SK-N-SH treated with all-trans-retinoic acid at 6 μM for 48 hours (cell line): ENCODE measurements around the gene WWTR1.

Experiments
- ARNTL ChIP-seq: fragments of 450-650 bp; formaldehyde crosslinking; IDR thresholded peaks from 2 replicates; pipeline ENCODE4 v1.5.0; 2020; ENCODE audit warnings: low read depth, mild to moderate bottlenecking, moderate library complexity, borderline replicate concordance
- BACH2 ChIP-seq: fragments of 250-450 bp; sonication (Bioruptor Pico); IDR thresholded peaks from 2 replicates; pipeline ENCODE4 v1.9.0; 2021; ENCODE audit warnings: mild to moderate bottlenecking, borderline replicate concordance
- ESRRG ChIP-seq: fragments of 250-450 bp; sonication (Bioruptor Pico); IDR thresholded peaks from 2 replicates; pipeline ENCODE4 v1.6.1; 2021; ENCODE audit warnings: mild to moderate bottlenecking
- OSR1 ChIP-seq: fragments of 250-450 bp; sonication (Bioruptor Pico); IDR thresholded peaks from 2 replicates; pipeline ENCODE4 v1.8.0; 2022; ENCODE audit warnings: moderate library complexity, mild to moderate bottlenecking, inconsistent platforms
- PPARA ChIP-seq: fragments of 250-450 bp; sonication (Bioruptor Pico); IDR thresholded peaks from 2 replicates; pipeline ENCODE4 v1.5.0; 2020; ENCODE audit warnings: mild to moderate bottlenecking, borderline replicate concordance
- TCF4 ChIP-seq: fragments of 250-450 bp; sonication (Bioruptor Pico); IDR thresholded peaks from 2 replicates; pipeline ENCODE4 v1.8.0; 2021; ENCODE audit warnings: mild to moderate bottlenecking, moderate library complexity, borderline replicate concordance
- ZC3H10 ChIP-seq: fragments of 250-450 bp; sonication (Bioruptor Pico); IDR thresholded peaks from 2 replicates; pipeline ENCODE4 v1.5.1; 2021; ENCODE audit warnings: mild to moderate bottlenecking, moderate library complexity
- ZFP3 ChIP-seq: fragments of 250-450 bp; sonication (Bioruptor Pico); IDR thresholded peaks from 2 replicates; pipeline ENCODE4 v1.5.0; 2020; ENCODE audit warnings: mild to moderate bottlenecking, moderate library complexity
- ZNF8 ChIP-seq: fragments of 450-650 bp; formaldehyde crosslinking; IDR thresholded peaks from 2 replicates; pipeline ENCODE4 v1.5.0; 2020; ENCODE audit warnings: mild to moderate bottlenecking, moderate library complexity
- TF ChIP-seq, protein P1 (sequence below): fragments of 250-450 bp; sonication (Bioruptor Pico); IDR thresholded peaks from 2 replicates; pipeline ENCODE4 v1.8.0; 2020; ENCODE audit warnings: mild to moderate bottlenecking, moderate library complexity, borderline replicate concordance
- TF ChIP-seq, protein P2 (sequence below): fragments of 250-450 bp; sonication (Bioruptor Pico); IDR thresholded peaks from 2 replicates; pipeline ENCODE4 v1.5.1; 2020; ENCODE audit warnings: low read depth, mild to moderate bottlenecking, moderate library complexity
- TF ChIP-seq, protein P3 (sequence below): fragments of 250-450 bp; sonication (Bioruptor Pico); IDR thresholded peaks from 2 replicates; pipeline ENCODE4 v1.5.0; 2020; ENCODE audit warnings: mild to moderate bottlenecking, moderate library complexity
- TF ChIP-seq, protein P4 (sequence below): fragments of 250-450 bp; sonication (Bioruptor Pico); IDR thresholded peaks from 2 replicates; pipeline ENCODE4 v1.5.1; 2021; ENCODE audit warnings: mild to moderate bottlenecking, moderate library complexity
- TF ChIP-seq, protein P5 (sequence below): fragments of 250-450 bp; sonication (Bioruptor Pico); IDR thresholded peaks from 2 replicates; pipeline ENCODE4 v1.8.0; 2021; ENCODE audit warnings: low read depth, mild to moderate bottlenecking, moderate library complexity, borderline replicate concordance

DNA sequence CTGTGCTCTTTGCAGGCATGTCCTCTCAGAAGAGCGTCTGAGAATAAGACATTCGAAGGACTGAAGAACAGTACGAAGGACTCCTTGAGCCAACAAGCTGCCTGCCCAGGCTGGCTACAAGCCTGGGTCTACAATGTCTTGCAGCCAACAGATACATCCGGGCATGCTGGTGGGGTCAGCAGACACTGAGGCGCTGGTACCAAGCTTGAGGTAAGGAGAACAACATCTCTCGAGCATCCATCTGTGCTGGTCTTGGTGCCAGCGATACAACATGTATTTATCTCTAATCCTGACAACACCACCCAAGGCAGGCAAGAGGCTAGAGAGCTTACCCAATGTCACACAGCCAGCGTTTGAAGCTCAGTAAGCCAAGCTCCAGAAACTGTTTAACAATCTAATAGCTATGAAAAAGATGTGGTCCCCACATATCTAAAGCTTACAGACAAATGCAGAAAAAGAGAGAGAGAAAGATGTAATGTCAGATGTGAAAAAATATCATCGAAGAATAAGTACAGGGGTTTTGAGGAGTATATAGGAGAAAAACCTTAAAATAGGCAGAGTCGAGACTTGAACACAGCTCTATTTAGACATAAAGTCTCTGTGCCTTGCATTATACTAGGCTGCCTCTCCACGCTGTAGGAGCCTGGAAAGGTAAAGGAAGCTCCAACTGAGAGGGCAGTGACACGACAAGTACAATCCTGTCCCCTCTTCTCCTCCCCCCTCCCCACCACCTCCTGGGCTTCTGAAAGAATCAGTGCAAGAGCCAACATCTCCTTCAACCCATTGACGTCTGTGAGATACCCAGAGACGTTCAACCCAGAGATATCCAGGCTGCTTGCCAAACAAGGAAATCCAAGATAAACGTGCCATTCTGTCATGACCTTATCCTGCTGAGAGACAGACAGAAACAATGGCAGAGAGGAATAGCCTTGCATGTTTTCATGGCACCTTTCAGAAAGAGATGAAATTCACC lies 39.4 kb downstream of the WWTR1 start:
- TF ChIP-seq ARNTL (CRISPR knock-in tag) = no peak
- TF ChIP-seq, protein P1, sequence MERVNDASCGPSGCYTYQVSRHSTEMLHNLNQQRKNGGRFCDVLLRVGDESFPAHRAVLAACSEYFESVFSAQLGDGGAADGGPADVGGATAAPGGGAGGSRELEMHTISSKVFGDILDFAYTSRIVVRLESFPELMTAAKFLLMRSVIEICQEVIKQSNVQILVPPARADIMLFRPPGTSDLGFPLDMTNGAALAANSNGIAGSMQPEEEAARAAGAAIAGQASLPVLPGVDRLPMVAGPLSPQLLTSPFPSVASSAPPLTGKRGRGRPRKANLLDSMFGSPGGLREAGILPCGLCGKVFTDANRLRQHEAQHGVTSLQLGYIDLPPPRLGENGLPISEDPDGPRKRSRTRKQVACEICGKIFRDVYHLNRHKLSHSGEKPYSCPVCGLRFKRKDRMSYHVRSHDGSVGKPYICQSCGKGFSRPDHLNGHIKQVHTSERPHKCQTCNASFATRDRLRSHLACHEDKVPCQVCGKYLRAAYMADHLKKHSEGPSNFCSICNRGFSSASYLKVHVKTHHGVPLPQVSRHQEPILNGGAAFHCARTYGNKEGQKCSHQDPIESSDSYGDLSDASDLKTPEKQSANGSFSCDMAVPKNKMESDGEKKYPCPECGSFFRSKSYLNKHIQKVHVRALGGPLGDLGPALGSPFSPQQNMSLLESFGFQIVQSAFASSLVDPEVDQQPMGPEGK (CRISPR knock-in tag) = no peak
- TF ChIP-seq, protein P2, sequence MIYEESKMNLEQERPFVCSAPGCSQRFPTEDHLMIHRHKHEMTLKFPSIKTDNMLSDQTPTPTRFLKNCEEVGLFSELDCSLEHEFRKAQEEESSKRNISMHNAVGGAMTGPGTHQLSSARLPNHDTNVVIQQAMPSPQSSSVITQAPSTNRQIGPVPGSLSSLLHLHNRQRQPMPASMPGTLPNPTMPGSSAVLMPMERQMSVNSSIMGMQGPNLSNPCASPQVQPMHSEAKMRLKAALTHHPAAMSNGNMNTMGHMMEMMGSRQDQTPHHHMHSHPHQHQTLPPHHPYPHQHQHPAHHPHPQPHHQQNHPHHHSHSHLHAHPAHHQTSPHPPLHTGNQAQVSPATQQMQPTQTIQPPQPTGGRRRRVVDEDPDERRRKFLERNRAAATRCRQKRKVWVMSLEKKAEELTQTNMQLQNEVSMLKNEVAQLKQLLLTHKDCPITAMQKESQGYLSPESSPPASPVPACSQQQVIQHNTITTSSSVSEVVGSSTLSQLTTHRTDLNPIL (CRISPR knock-in tag) = no peak
- TF ChIP-seq ZNF8 (CRISPR knock-in tag) = no peak
- no peak for TF ChIP-seq ESRRG (CRISPR knock-in tag)
- no peak for TF ChIP-seq ZC3H10 (CRISPR knock-in tag)
- TF ChIP-seq PPARA (CRISPR knock-in tag) = no peak
- TF ChIP-seq, protein P3, sequence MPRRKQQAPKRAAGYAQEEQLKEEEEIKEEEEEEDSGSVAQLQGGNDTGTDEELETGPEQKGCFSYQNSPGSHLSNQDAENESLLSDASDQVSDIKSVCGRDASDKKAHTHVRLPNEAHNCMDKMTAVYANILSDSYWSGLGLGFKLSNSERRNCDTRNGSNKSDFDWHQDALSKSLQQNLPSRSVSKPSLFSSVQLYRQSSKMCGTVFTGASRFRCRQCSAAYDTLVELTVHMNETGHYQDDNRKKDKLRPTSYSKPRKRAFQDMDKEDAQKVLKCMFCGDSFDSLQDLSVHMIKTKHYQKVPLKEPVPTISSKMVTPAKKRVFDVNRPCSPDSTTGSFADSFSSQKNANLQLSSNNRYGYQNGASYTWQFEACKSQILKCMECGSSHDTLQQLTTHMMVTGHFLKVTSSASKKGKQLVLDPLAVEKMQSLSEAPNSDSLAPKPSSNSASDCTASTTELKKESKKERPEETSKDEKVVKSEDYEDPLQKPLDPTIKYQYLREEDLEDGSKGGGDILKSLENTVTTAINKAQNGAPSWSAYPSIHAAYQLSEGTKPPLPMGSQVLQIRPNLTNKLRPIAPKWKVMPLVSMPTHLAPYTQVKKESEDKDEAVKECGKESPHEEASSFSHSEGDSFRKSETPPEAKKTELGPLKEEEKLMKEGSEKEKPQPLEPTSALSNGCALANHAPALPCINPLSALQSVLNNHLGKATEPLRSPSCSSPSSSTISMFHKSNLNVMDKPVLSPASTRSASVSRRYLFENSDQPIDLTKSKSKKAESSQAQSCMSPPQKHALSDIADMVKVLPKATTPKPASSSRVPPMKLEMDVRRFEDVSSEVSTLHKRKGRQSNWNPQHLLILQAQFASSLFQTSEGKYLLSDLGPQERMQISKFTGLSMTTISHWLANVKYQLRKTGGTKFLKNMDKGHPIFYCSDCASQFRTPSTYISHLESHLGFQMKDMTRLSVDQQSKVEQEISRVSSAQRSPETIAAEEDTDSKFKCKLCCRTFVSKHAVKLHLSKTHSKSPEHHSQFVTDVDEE (CRISPR knock-in tag) = no peak
- TF ChIP-seq ZFP3 (CRISPR knock-in tag) = peak; percentile 94
- TF ChIP-seq OSR1 = no peak
- TF ChIP-seq BACH2 = no peak
- no peak for TF ChIP-seq TCF4 (CRISPR knock-in tag)
- TF ChIP-seq, protein P4, sequence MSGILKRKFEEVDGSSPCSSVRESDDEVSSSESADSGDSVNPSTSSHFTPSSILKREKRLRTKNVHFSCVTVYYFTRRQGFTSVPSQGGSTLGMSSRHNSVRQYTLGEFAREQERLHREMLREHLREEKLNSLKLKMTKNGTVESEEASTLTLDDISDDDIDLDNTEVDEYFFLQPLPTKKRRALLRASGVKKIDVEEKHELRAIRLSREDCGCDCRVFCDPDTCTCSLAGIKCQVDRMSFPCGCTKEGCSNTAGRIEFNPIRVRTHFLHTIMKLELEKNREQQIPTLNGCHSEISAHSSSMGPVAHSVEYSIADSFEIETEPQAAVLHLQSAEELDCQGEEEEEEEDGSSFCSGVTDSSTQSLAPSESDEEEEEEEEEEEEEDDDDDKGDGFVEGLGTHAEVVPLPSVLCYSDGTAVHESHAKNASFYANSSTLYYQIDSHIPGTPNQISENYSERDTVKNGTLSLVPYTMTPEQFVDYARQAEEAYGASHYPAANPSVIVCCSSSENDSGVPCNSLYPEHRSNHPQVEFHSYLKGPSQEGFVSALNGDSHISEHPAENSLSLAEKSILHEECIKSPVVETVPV (CRISPR knock-in tag) = no peak
- TF ChIP-seq, protein P5, sequence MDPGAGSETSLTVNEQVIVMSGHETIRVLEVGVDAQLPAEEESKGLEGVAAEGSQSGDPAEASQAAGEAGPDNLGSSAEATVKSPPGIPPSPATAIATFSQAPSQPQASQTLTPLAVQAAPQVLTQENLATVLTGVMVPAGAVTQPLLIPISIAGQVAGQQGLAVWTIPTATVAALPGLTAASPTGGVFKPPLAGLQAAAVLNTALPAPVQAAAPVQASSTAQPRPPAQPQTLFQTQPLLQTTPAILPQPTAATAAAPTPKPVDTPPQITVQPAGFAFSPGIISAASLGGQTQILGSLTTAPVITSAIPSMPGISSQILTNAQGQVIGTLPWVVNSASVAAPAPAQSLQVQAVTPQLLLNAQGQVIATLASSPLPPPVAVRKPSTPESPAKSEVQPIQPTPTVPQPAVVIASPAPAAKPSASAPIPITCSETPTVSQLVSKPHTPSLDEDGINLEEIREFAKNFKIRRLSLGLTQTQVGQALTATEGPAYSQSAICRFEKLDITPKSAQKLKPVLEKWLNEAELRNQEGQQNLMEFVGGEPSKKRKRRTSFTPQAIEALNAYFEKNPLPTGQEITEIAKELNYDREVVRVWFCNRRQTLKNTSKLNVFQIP (CRISPR knock-in tag) = no peak
